ENCODE data around the gene KIF3A. TPM values are rescaled to one million over a fixed set of nuclear protein-coding genes. Genes with fewer than 3 reads are reported as not detected.

The KIF3A gene
- total RNA-seq, 4 donors from 2014 or later = 4.9 to 7.7 (median 6.3) TPM

- 95 to 97% methylated on average over 9 of the region's 9 CpGs for WGBS, 2 donors
- TF ChIP-seq, protein P1, sequence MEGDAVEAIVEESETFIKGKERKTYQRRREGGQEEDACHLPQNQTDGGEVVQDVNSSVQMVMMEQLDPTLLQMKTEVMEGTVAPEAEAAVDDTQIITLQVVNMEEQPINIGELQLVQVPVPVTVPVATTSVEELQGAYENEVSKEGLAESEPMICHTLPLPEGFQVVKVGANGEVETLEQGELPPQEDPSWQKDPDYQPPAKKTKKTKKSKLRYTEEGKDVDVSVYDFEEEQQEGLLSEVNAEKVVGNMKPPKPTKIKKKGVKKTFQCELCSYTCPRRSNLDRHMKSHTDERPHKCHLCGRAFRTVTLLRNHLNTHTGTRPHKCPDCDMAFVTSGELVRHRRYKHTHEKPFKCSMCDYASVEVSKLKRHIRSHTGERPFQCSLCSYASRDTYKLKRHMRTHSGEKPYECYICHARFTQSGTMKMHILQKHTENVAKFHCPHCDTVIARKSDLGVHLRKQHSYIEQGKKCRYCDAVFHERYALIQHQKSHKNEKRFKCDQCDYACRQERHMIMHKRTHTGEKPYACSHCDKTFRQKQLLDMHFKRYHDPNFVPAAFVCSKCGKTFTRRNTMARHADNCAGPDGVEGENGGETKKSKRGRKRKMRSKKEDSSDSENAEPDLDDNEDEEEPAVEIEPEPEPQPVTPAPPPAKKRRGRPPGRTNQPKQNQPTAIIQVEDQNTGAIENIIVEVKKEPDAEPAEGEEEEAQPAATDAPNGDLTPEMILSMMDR (IDR thresholded peaks at IDR 0.05) = no peak
- TF ChIP-seq POLR2A (IDR thresholded peaks at IDR 0.05) = no peak
- intact Hi-C loops (cut with DNase I; ENCODE audit: low total_unique reads) = no loop called here
- H3K4me3 ChIP-seq (ENCODE audit: low read depth, poor library complexity, severe bottlenecking) = no peak overlapping the region
- no peak for DNase-seq (ENCODE audit: low spot score in 2 of 2)
Observed at GRCh38 chr5:132664696-132665209, 72.6 kb downstream of the KIF3A start.

- no peak for TF ChIP-seq POLR2A (IDR thresholded peaks at IDR 0.05)
- TF ChIP-seq, protein P1 (IDR thresholded peaks at IDR 0.05) = no peak
- intact Hi-C loops (cut with DNase I; ENCODE audit: low total_unique reads) = no loop called here
- no peak for DNase-seq (ENCODE audit: low spot score in 2 of 2)
- no peak overlapping the region for H3K4me3 ChIP-seq (ENCODE audit: low read depth, poor library complexity, severe bottlenecking)
- 83 to 84% methylated on average over 13 of the region's 13 CpGs for WGBS, 2 donors
Observed at GRCh38 chr5:132663771-132664695, 73.3 kb downstream of the KIF3A start.

DNA sequence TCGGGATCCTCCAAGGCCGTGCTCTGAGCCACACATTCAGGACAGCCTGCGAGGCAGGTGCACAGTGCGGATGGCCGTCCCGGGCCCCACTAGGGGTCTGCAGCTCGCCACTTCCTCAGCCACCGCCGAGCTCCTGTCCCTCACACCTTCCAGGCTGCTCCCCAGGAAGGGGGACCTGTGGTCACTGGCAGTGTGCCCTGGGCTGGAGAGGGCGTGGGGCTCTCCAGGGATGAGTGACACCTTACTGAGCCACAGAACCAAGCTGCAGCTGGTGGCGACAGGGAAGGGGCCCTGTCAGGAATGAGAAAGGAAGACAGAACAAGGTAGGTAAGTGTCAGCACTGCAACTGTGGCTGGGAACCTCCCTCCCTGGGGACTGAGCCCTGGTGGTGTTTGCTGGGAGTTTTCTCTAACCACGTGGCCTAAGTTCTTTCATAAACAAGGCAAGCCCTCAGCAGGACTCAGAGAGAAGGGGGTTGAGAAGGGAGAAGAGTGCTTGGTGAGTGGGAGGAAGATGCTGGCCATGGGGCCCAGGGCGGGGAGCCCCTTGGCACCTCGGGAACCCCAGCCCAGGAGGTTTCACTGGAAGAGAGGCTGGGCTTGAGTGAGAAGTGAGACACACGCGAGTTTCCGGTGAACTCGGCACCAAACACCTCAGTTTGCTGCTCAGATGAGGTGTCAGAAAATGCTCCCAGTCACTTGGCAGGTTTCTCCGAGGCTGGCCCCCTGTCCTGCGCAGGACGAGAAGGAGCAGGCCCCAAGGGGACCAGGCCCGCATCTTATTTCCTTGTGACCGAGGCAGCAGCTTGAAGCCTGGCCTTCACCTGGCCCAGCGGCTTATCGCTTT, 74.2 kb downstream of the KIF3A start:
- no peak for DNase-seq (ENCODE audit: low spot score in 2 of 2)
- intact Hi-C loops (cut with DNase I; ENCODE audit: low total_unique reads) = no loop called here
- H3K4me3 ChIP-seq (ENCODE audit: low read depth, poor library complexity, severe bottlenecking) = no peak overlapping the region
- WGBS, 2 donors = 68 to 84% methylated on average over 21 to 25 of the region's 25 CpGs
- TF ChIP-seq, protein P1 (IDR thresholded peaks at IDR 0.05) = no peak
- TF ChIP-seq POLR2A (IDR thresholded peaks at IDR 0.05) = no peak

- intact Hi-C loops (cut with DNase I; ENCODE audit: low total_unique reads) = no loop called here
- TF ChIP-seq, protein P1 (IDR thresholded peaks at IDR 0.05) = no peak
- TF ChIP-seq POLR2A (IDR thresholded peaks at IDR 0.05) = no peak
- WGBS, 2 donors = 95 to 98% methylated on average over 8 to 9 of the region's 9 CpGs
- no peak overlapping the region for H3K4me3 ChIP-seq (ENCODE audit: low read depth, poor library complexity, severe bottlenecking)
- DNase-seq (ENCODE audit: low spot score in 2 of 2) = no peak
Observed at GRCh38 chr5:132662004-132662401, 75.3 kb downstream of the KIF3A start.

DNA sequence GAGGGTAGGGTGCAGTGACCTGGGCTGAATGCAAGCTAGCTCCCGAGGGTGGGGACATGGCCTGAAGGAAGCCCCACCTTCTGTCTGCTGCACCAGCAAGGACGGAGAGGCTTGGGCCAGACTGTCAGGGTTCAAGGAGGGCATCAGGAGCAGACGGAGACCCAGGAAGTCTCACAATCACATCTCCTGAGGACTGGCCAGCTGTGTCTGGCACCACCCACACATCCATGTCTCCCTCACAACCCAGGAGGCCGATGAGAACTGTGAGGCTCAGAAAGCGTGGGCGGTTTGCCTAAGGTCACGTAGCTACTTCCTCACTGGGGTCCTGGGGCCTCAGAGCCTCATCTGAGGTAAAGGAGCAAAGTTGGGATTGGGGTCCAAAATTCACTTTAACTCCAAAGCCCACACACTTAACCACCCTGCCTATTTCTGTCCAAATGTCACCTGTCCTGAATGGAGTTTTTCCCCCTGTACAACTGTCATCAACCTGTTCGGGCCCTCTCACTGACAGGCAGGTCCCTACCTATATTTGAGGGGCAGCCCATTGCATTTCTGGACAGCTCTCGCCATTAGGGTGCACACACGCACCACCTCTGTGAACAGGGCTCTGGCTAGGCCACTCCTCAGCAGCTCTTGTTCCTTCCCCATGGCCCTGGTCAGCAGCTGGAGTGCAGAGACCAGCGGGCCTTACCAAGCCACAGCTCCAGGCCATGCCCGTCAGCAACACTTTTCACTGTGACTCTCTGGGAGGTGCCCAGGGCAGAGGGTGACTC, 75.9 kb downstream of the KIF3A start:
- intact Hi-C loops (cut with DNase I; ENCODE audit: low total_unique reads) = no loop called here
- TF ChIP-seq, protein P1 (IDR thresholded peaks at IDR 0.05) = no peak
- TF ChIP-seq POLR2A (IDR thresholded peaks at IDR 0.05) = no peak
- 82 to 85% methylated on average over 10 to 12 of the region's 12 CpGs for WGBS, 2 donors
- no peak overlapping the region for H3K4me3 ChIP-seq (ENCODE audit: low read depth, poor library complexity, severe bottlenecking)
- no peak for DNase-seq (ENCODE audit: low spot score in 2 of 2)
